ENCODE results near the gene C1orf167.

The C1orf167 gene

GRCh38 chr1:11740258-11741192, 21.5 kb upstream of the C1orf167 start:
- H3F3A ChIP-seq (ENCODE audit: insufficient read depth, low read length) = peaks cover 19% of the 10 kb centered on the region
- no peaks in the 10 kb centered on the region for H3K9me3 ChIP-seq (replicated peaks; ENCODE audit: insufficient read depth, low read length)
- no peaks in the 10 kb centered on the region for H3K36me3 ChIP-seq (replicated peaks; ENCODE audit: insufficient read depth, low read length)
- no peaks in the 10 kb centered on the region for H4K20me1 ChIP-seq (ENCODE audit: insufficient read depth, low read length)
- no peak overlapping the region for H2AFZ ChIP-seq (ENCODE audit: low read length)
- peak overlapping the region; percentile 22; the same call in 1 of the 2 replicates for H3K27ac ChIP-seq (ENCODE audit: low read length)
- no peaks in the 10 kb centered on the region for H3K27me3 ChIP-seq (replicated peaks; ENCODE audit: insufficient read depth, low read length)
- TF ChIP-seq EZH2phosphoT487 (IDR thresholded peaks at IDR 0.05; ENCODE audit: low read length) = no peak
- TF ChIP-seq CTCF (IDR thresholded peaks at IDR 0.05; ENCODE audit: low read length) = no peak
- no peak for TF ChIP-seq EZH2 (optimal IDR thresholded peaks at IDR 0.05; ENCODE audit: low read depth, low read length)
- DNase-seq = peak; percentile 35
- peak overlapping the region; percentile 42; the same call in 1 of the 2 replicates for H3K4me2 ChIP-seq (ENCODE audit: low read depth, low read length)
- peak overlapping the region; percentile 24; the same call in 1 of the 2 replicates for H3K9ac ChIP-seq (ENCODE audit: low read length)
- peaks cover 37% of the 10 kb centered on the region for H3K4me1 ChIP-seq (ENCODE audit: low read length)
- H3K9me2 ChIP-seq (replicated peaks; ENCODE audit: insufficient read depth, low read length) = no peaks in the 10 kb centered on the region
- peaks cover 7% of the 10 kb centered on the region for H3K79me2 ChIP-seq (ENCODE audit: low read length)
- H3K4me3 ChIP-seq (ENCODE audit: low read length) = no peak overlapping the region; the same call in 1 of the 2 replicates

- Histone ChIP-seq H3F3A (ENCODE audit: insufficient read depth, low read length) (peaks cover 12% of the 10 kb centered on the region), H3K36me3 (replicated peaks; ENCODE audit: insufficient read depth, low read length) (no peaks in the 10 kb centered on the region), H2AFZ (ENCODE audit: low read length) (no peak overlapping the region), H3K9ac (ENCODE audit: low read length) (peak overlapping the region; percentile 24; the same call in 1 of the 2 replicates), H3K4me2 (ENCODE audit: low read depth, low read length) (peak overlapping the region; percentile 42; the same call in 1 of the 2 replicates), H3K4me3 (ENCODE audit: low read length) (no peak overlapping the region), H3K9me3 (replicated peaks; ENCODE audit: insufficient read depth, low read length) (no peaks in the 10 kb centered on the region), H3K79me2 (ENCODE audit: low read length) (peaks cover 7% of the 10 kb centered on the region), H3K9me2 (replicated peaks; ENCODE audit: insufficient read depth, low read length) (no peaks in the 10 kb centered on the region), H3K4me1 (ENCODE audit: low read length) (peaks cover 34% of the 10 kb centered on the region), H3K27me3 (replicated peaks; ENCODE audit: insufficient read depth, low read length) (no peaks in the 10 kb centered on the region), H3K27ac (ENCODE audit: low read length) (no peak overlapping the region), H4K20me1 (ENCODE audit: insufficient read depth, low read length) (no peaks in the 10 kb centered on the region)
- no peak for TF ChIP-seq CTCF (IDR thresholded peaks at IDR 0.05; ENCODE audit: low read length)
- no peak for TF ChIP-seq EZH2 (optimal IDR thresholded peaks at IDR 0.05; ENCODE audit: low read depth, low read length)
- TF ChIP-seq EZH2phosphoT487 (IDR thresholded peaks at IDR 0.05; ENCODE audit: low read length) = no peak
- no peak for DNase-seq
These were observed 20.5 kb upstream of the C1orf167 start for GRCh38 chr1:11741482-11741881.

GRCh38 chr1:11741919-11742558, 20.0 kb upstream of the C1orf167 start:
- H3K27ac ChIP-seq (ENCODE audit: low read length) = no peak overlapping the region
- H3F3A ChIP-seq (ENCODE audit: insufficient read depth, low read length) = peaks cover 6% of the 10 kb centered on the region
- no peak overlapping the region for H3K4me2 ChIP-seq (ENCODE audit: low read depth, low read length)
- no peak overlapping the region for H2AFZ ChIP-seq (ENCODE audit: low read length)
- H3K79me2 ChIP-seq (ENCODE audit: low read length) = peaks cover 6% of the 10 kb centered on the region
- H3K9me3 ChIP-seq (replicated peaks; ENCODE audit: insufficient read depth, low read length) = no peaks in the 10 kb centered on the region
- peaks cover 32% of the 10 kb centered on the region for H3K4me1 ChIP-seq (ENCODE audit: low read length)
- DNase-seq = no peak
- no peak overlapping the region for H3K4me3 ChIP-seq (ENCODE audit: low read length)
- no peaks in the 10 kb centered on the region for H3K36me3 ChIP-seq (replicated peaks; ENCODE audit: insufficient read depth, low read length)
- no peaks in the 10 kb centered on the region for H4K20me1 ChIP-seq (ENCODE audit: insufficient read depth, low read length)
- H3K9me2 ChIP-seq (replicated peaks; ENCODE audit: insufficient read depth, low read length) = no peaks in the 10 kb centered on the region
- no peak overlapping the region for H3K9ac ChIP-seq (ENCODE audit: low read length)
- H3K27me3 ChIP-seq (replicated peaks; ENCODE audit: insufficient read depth, low read length) = no peaks in the 10 kb centered on the region
- TF ChIP-seq EZH2phosphoT487 (IDR thresholded peaks at IDR 0.05; ENCODE audit: low read length) = no peak
- TF ChIP-seq EZH2 (optimal IDR thresholded peaks at IDR 0.05; ENCODE audit: low read depth, low read length) = no peak
- no peak for TF ChIP-seq CTCF (IDR thresholded peaks at IDR 0.05; ENCODE audit: low read length)

Data from MM.1S (cell line).